Endothelial cell (in vitro differentiated cells): Measurements from ENCODE around the gene ORMDL2. TPM values are rescaled to one million over a fixed set of nuclear protein-coding genes. Genes with fewer than 3 reads are reported as not detected.
A peak's percentile ranks its signal among the peaks of the same experiment; 100 is the strongest.

Source experiments
- DNase-seq: peaks from one replicate; pipeline ENCODE4 v3.0.0; 2021; ENCODE audit warnings: low spot score
- H3K27ac Mint-ChIP-seq: one replicate; pipeline ENCODE4 v1.8.0; 2021; ENCODE audit warnings: mixed read lengths, inconsistent platforms; ENCODE audit not compliant: unreplicated experiment
- H3K27me3 Mint-ChIP-seq: one replicate; pipeline ENCODE4 v1.8.0; 2021; ENCODE audit warnings: mild to moderate bottlenecking, moderate library complexity, mixed read lengths, inconsistent platforms; ENCODE audit not compliant: unreplicated experiment
- H3K36me3 Mint-ChIP-seq: one replicate; pipeline ENCODE4 v1.8.0; 2021; ENCODE audit warnings: mild to moderate bottlenecking, low read depth, mixed read lengths, inconsistent platforms; ENCODE audit not compliant: unreplicated experiment
- H3K4me1 Mint-ChIP-seq: one replicate; pipeline ENCODE4 v1.8.0; 2021; ENCODE audit warnings: mild to moderate bottlenecking, mixed read lengths, inconsistent platforms; ENCODE audit not compliant: unreplicated experiment
- H3K4me3 Mint-ChIP-seq: one replicate; pipeline ENCODE4 v1.8.0; 2021; ENCODE audit warnings: mild to moderate bottlenecking, mixed read lengths, inconsistent platforms; ENCODE audit not compliant: unreplicated experiment
- H3K9me3 Mint-ChIP-seq: one replicate; pipeline ENCODE4 v1.8.0; 2021; ENCODE audit warnings: mixed read lengths, inconsistent platforms; ENCODE audit not compliant: unreplicated experiment
- CTCF ChIP-seq: fragments of 200-600 bp; sonication (generic); IDR thresholded peaks from one replicate; pipeline ENCODE4 v1.5.0; 2021; ENCODE audit warnings: antibody characterized with exemption; ENCODE audit not compliant: unreplicated experiment
- total RNA-seq: library from RNA; stranded (reverse); fragmentation: NEBNext Ultra II Directional; extraction: Animal tissue kit (Norgen Biotek cat#: 25700); gene quantifications from one replicate; pipeline ENCODE4 v1.2.1, GENCODE V29; 2021; ENCODE audit not compliant: unreplicated experiment

Gene ORMDL2
- total RNA-seq, 1 donor from 2014 or later, result 33.9 TPM

- no peak for TF ChIP-seq CTCF
- H3K27ac Mint-ChIP-seq, result no peak overlapping the region
- peaks cover 3% of the 10 kb centered on the region for H3K27me3 Mint-ChIP-seq
- no peak for DNase-seq
- H3K4me3 Mint-ChIP-seq, result no peak overlapping the region
- no peaks in the 10 kb centered on the region for H3K36me3 Mint-ChIP-seq
- H3K9me3 Mint-ChIP-seq, result no peaks in the 10 kb centered on the region
- H3K4me1 Mint-ChIP-seq, result peaks cover 17% of the 10 kb centered on the region
Observed at GRCh38 chr12:55847603-55848291, 29.9 kb downstream of the ORMDL2 start.

- Mint-ChIP-seq H3K4me1 (peaks cover 17% of the 10 kb centered on the region), H3K36me3 (no peaks in the 10 kb centered on the region), H3K9me3 (no peaks in the 10 kb centered on the region), H3K4me3 (no peak overlapping the region), H3K27ac (no peak overlapping the region), H3K27me3 (peaks cover 3% of the 10 kb centered on the region)
- TF ChIP-seq CTCF, result no peak
- no peak for DNase-seq
Observed at GRCh38 chr12:55849616-55850343, 31.9 kb downstream of the ORMDL2 start.

GRCh38 chr12:55850401-55850800 is 32.6 kb downstream of the ORMDL2 start:
- Mint-ChIP-seq H3K27me3 (peaks cover 3% of the 10 kb centered on the region), H3K4me1 (peaks cover 17% of the 10 kb centered on the region), H3K9me3 (no peaks in the 10 kb centered on the region), H3K27ac (peak overlapping the region; percentile 16), H3K36me3 (no peaks in the 10 kb centered on the region), H3K4me3 (no peak overlapping the region)
- no peak for DNase-seq
- TF ChIP-seq CTCF, result no peak

GRCh38 chr12:55850893-55851292 is 33.1 kb downstream of the ORMDL2 start:
- DNase-seq, result no peak
- no peak for TF ChIP-seq CTCF
- Mint-ChIP-seq H3K36me3 (no peaks in the 10 kb centered on the region), H3K27me3 (peaks cover 3% of the 10 kb centered on the region), H3K4me1 (peaks cover 17% of the 10 kb centered on the region), H3K9me3 (no peaks in the 10 kb centered on the region), H3K4me3 (no peak overlapping the region), H3K27ac (peak overlapping the region; percentile 23)

- no peaks in the 10 kb centered on the region for H3K36me3 Mint-ChIP-seq
- no peaks in the 10 kb centered on the region for H3K9me3 Mint-ChIP-seq
- no peaks in the 10 kb centered on the region for H3K27me3 Mint-ChIP-seq
- H3K4me3 Mint-ChIP-seq, result no peak overlapping the region
- no peak overlapping the region for H3K27ac Mint-ChIP-seq
- H3K4me1 Mint-ChIP-seq, result peaks cover 17% of the 10 kb centered on the region
- no peak for TF ChIP-seq CTCF
- no peak for DNase-seq
Observed at GRCh38 chr12:55852740-55853139, 34.9 kb downstream of the ORMDL2 start.
